K562 (cell line): ENCODE data around the gene CBFA2T2. TPM values are rescaled to one million over a fixed set of nuclear protein-coding genes. Genes with fewer than 3 reads are reported as not detected.

Source experiments
- ARHGAP35 ChIP-seq: fragments of 450-650 bp; IDR thresholded peaks from 2 replicates; pipeline ENCODE4 v1.6.1; 2018; ENCODE audit not compliant: partially characterized antibody
- ERF ChIP-seq: fragments of 450-650 bp; formaldehyde crosslinking; IDR thresholded peaks from 2 replicates; pipeline ENCODE4 v1.4.0; 2020; ENCODE audit warnings: mild to moderate bottlenecking, mixed read lengths
- KDM1A ChIP-seq, 2 experiments: fragments of 450-650 bp; IDR thresholded peaks; 2 replicates each; pipeline ENCODE4 v1.6.1; 2016; ENCODE audit warnings: mild to moderate bottlenecking in 2 of 2
- MCM2 ChIP-seq: fragments of 450-650 bp; IDR thresholded peaks from 2 replicates; pipeline ENCODE4 v1.6.1; 2017; ENCODE audit warnings: low read depth, mild to moderate bottlenecking
- POLR2AphosphoS5 ChIP-seq: IDR thresholded peaks from 2 replicates; pipeline ENCODE4 v1.6.1; 2011; ENCODE audit warnings: mild to moderate bottlenecking, low read depth, low read length, moderate library complexity; ENCODE audit not compliant: control insufficient read depth, insufficient read depth
- RBM39 ChIP-seq: fragments of 200-400 bp; formaldehyde crosslinking; optimal IDR thresholded peaks from 2 replicates; pipeline ENCODE3; 2018; ENCODE audit warnings: low read depth, low read length
- ZBTB7A ChIP-seq: IDR thresholded peaks from 2 replicates; pipeline ENCODE4 v1.6.1; 2011; ENCODE audit warnings: low read depth, mild to moderate bottlenecking, low read length, moderate library complexity, borderline replicate concordance; ENCODE audit not compliant: control insufficient read depth
- ZNF561 ChIP-seq: fragments of 450-650 bp; formaldehyde crosslinking; conservative IDR thresholded peaks from 2 replicates; pipeline ENCODE4 v1.4.0; 2020; ENCODE audit warnings: mild to moderate bottlenecking, moderate library complexity
- ZNF785 ChIP-seq: fragments of 250-450 bp; sonication (Bioruptor Pico); IDR thresholded peaks from 2 replicates; pipeline ENCODE4 v1.4.0; 2020; ENCODE audit warnings: mild to moderate bottlenecking
- polyA plus RNA-seq, 8 experiments: library from polyadenylated mRNA; depleted of rRNA in 4 of 8; stranded (reverse) in 5 of 8; unstranded in 3 of 8; fragments of >200 nt; fragmentation: Nextera tagmentation in 2 of 8; fragmentation: Illumina TruSeq in 1 of 8; extraction: Ambion mirVana in 2 of 8; extraction: Trizol in 1 of 8; gene quantifications; 2 replicates each; pipeline versions ENCODE4 v1.2.1 to v1.2.3, GENCODE V29; 2011 to 2014; ENCODE audit warnings: inconsistent platforms in 1 of 8, missing spikeins in 1 of 8
- total RNA-seq, 7 experiments: library from RNA; depleted of rRNA in 6 of 7; stranded (reverse); fragments of >200 nt in 6 of 7; fragmentation: Illumina TruSeq in 2 of 7; extraction: Trizol in 2 of 7; gene quantifications; 2 replicates each; pipeline versions ENCODE4 v1.2.1 to v1.2.3, GENCODE V29; 2011 to 2021; ENCODE audit warnings: low replicate concordance in 1 of 7
- TF ChIP-seq, protein P1 (sequence below), 3 experiments: fragments of 200-800 bp in 1 of 3; fragments of 250-450 bp in 1 of 3; fragments of 450-650 bp in 1 of 3; sonication (Bioruptor Pico) in 1 of 3; sonication (Bioruptor generic) in 1 of 3; formaldehyde crosslinking in 1 of 3; IDR thresholded peaks; 2 replicates each; pipeline versions ENCODE4 v1.6.1 to v1.8.0; 2016 to 2022; ENCODE audit warnings: mild to moderate bottlenecking in 2 of 3, missing genetic modification characterization in 2 of 3, missing compliant biosample characterization in 1 of 3, moderate library complexity in 1 of 3
- TF ChIP-seq, protein P2 (sequence below): IDR thresholded peaks from 2 replicates; pipeline ENCODE4 v1.6.1; 2016; ENCODE audit warnings: missing genetic modification characterization, missing compliant biosample characterization
- TF ChIP-seq, protein P3 (sequence below): fragments of 250-450 bp; sonication (Bioruptor Pico); IDR thresholded peaks from 2 replicates; pipeline ENCODE4 v1.8.0; 2021; ENCODE audit warnings: moderate library complexity, mild to moderate bottlenecking, inconsistent platforms
- TF ChIP-seq, protein P4 (sequence below): fragments of 250-450 bp; sonication (Bioruptor Pico); IDR thresholded peaks from 2 replicates; pipeline ENCODE4 v1.9.0; 2021; ENCODE audit warnings: mild to moderate bottlenecking

Gene CBFA2T2
- total and polyA plus RNA-seq, 9 of the 15 experiments (the other 6 are each of a cell fraction or from before 2014, with no cell fraction given) = 0.27 to 9.6 (median 5.8) TPM

DNA sequence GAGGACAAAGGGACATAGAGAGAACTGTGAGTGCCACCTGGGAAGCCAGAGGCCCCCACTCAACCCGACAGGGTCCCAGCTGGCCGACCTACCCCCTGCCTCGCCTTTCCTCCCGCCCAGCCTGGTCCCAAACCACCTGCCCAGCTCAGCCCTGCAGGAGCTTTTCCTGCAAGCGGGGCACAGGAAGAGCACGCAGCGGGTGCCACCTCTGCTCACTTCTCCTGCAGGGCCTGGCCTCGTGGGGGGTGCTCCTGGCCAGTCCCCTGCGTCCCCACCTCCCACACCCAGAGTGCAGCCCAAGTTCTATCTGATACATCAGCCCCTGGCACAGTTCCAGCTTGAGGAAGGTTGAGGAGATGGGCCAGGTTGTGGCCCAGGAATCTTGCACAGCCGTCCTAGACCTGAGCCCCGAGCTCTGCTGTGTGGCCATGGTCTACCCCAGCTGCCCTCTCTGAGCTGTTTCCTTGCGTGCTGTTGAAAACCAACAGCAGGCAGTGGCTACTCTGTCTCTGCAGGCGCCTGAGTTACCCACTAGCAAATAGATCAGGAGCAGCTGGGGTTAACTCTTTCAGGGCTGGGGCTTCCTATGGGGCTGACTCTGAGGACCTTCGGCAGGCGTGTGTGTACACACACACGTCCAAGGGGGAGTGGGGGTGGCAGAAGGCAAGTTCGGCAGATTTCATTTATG, 182.7 kb downstream of the CBFA2T2 start (continued):
- TF ChIP-seq, protein P1, sequence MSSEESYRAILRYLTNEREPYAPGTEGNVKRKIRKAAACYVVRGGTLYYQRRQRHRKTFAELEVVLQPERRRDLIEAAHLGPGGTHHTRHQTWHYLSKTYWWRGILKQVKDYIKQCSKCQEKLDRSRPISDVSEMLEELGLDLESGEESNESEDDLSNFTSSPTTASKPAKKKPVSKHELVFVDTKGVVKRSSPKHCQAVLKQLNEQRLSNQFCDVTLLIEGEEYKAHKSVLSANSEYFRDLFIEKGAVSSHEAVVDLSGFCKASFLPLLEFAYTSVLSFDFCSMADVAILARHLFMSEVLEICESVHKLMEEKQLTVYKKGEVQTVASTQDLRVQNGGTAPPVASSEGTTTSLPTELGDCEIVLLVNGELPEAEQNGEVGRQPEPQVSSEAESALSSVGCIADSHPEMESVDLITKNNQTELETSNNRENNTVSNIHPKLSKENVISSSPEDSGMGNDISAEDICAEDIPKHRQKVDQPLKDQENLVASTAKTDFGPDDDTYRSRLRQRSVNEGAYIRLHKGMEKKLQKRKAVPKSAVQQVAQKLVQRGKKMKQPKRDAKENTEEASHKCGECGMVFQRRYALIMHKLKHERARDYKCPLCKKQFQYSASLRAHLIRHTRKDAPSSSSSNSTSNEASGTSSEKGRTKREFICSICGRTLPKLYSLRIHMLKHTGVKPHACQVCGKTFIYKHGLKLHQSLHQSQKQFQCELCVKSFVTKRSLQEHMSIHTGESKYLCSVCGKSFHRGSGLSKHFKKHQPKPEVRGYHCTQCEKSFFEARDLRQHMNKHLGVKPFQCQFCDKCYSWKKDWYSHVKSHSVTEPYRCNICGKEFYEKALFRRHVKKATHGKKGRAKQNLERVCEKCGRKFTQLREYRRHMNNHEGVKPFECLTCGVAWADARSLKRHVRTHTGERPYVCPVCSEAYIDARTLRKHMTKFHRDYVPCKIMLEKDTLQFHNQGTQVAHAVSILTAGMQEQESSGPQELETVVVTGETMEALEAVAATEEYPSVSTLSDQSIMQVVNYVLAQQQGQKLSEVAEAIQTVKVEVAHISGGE (CRISPR knock-in tag; IDR thresholded peaks at IDR 0.05) = no peak
- TF ChIP-seq ZNF785 (CRISPR knock-in tag) = no peak
- TF ChIP-seq ERF (CRISPR knock-in tag) = no peak
- TF ChIP-seq ZNF561 (CRISPR knock-in tag) = no peak
- no peak for TF ChIP-seq RBM39
- TF ChIP-seq ZBTB7A = no peak
- TF ChIP-seq KDM1A (IDR thresholded peaks at IDR 0.05) = peak in 1 of 2 experiments; percentile 51; a peak in 1 of 4 replicates
- TF ChIP-seq ARHGAP35 = no peak
- TF ChIP-seq MCM2 = no peak
- TF ChIP-seq, protein P2, sequence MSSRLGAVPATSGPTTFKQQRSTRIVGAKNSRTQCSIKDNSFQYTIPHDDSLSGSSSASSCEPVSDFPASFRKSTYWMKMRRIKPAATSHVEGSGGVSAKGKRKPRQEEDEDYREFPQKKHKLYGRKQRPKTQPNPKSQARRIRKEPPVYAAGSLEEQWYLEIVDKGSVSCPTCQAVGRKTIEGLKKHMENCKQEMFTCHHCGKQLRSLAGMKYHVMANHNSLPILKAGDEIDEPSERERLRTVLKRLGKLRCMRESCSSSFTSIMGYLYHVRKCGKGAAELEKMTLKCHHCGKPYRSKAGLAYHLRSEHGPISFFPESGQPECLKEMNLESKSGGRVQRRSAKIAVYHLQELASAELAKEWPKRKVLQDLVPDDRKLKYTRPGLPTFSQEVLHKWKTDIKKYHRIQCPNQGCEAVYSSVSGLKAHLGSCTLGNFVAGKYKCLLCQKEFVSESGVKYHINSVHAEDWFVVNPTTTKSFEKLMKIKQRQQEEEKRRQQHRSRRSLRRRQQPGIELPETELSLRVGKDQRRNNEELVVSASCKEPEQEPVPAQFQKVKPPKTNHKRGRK (tag) = no peak
- TF ChIP-seq, protein P3, sequence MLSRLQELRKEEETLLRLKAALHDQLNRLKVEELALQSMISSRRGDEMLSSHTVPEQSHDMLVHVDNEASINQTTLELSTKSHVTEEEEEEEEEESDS = no peak
- TF ChIP-seq POLR2AphosphoS5 = no peak
- TF ChIP-seq, protein P4, sequence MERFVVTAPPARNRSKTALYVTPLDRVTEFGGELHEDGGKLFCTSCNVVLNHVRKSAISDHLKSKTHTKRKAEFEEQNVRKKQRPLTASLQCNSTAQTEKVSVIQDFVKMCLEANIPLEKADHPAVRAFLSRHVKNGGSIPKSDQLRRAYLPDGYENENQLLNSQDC (CRISPR knock-in tag) = no peak
